Fibroblast of lung (primary cell): ENCODE measurements around the gene PCDHGB4. TPM values are rescaled to one million over a fixed set of nuclear protein-coding genes. Genes with fewer than 3 reads are reported as not detected.

ENCODE experiments used
- DNase-seq, 2 donors: peaks; one replicate each; pipeline versions ENCODE4 v3.0.0 to v3.0.0-alpha.2; 2010; ENCODE audit warnings: low read depth in 2 of 2
- H2AFZ ChIP-seq: 2 replicates; pipeline ENCODE4 v1.5.1; 2012; ENCODE audit warnings: low read length, control low read depth, inconsistent platforms
- H3K27ac ChIP-seq: 2 replicates; pipeline ENCODE4 v1.5.1; 2011; ENCODE audit warnings: low read length, control low read depth; ENCODE audit not compliant: insufficient read depth
- H3K27me3 ChIP-seq: 2 replicates; pipeline ENCODE4 v1.5.1; 2011; ENCODE audit warnings: mild to moderate bottlenecking, low read length; ENCODE audit not compliant: control insufficient read depth, insufficient read depth
- H3K36me3 ChIP-seq: 2 replicates; pipeline ENCODE4 v1.5.1; 2011; ENCODE audit warnings: low read length; ENCODE audit not compliant: control insufficient read depth, insufficient read depth
- H3K4me1 ChIP-seq: 2 replicates; pipeline ENCODE4 v1.5.1; 2011; ENCODE audit warnings: low read length; ENCODE audit not compliant: control insufficient read depth, insufficient read depth; ENCODE audit errors: extremely low read depth
- H3K4me2 ChIP-seq: 2 replicates; pipeline ENCODE4 v1.5.1; 2011; ENCODE audit warnings: low read length, control low read depth; ENCODE audit not compliant: insufficient read depth; ENCODE audit errors: extremely low read depth
- H3K4me3 ChIP-seq, 4 experiments: fragments of 200-600 bp in 1 of 4; sonication (generic) in 1 of 4; replicated peaks in 1 of 4; 2 replicates each; pipeline ENCODE4 v1.5.1; 2011 to 2016; ENCODE audit warnings: low read length in 4 of 4, low read depth in 3 of 4, mild to moderate bottlenecking in 3 of 4, control low read depth in 2 of 4, inconsistent platforms in 1 of 4, mixed read lengths in 1 of 4; ENCODE audit not compliant: insufficient read depth in 1 of 4; ENCODE audit errors: control extremely low read depth in 1 of 4
- H3K79me2 ChIP-seq: 2 replicates; pipeline ENCODE4 v1.5.1; 2012; ENCODE audit warnings: mild to moderate bottlenecking, low read length, inconsistent platforms; ENCODE audit not compliant: control insufficient read depth, insufficient read depth
- H3K9ac ChIP-seq: 2 replicates; pipeline ENCODE4 v1.5.1; 2011; ENCODE audit warnings: mild to moderate bottlenecking, low read length, control low read depth; ENCODE audit not compliant: insufficient read depth
- H3K9me3 ChIP-seq: 2 replicates; pipeline ENCODE4 v1.5.1; 2012; ENCODE audit warnings: low read depth, low read length; ENCODE audit not compliant: control insufficient read depth, insufficient read depth
- H4K20me1 ChIP-seq: 2 replicates; pipeline ENCODE4 v1.5.1; 2011; ENCODE audit warnings: low read length; ENCODE audit not compliant: control insufficient read depth, insufficient read depth; ENCODE audit errors: extremely low read depth
- CTCF ChIP-seq, 2 donors: IDR thresholded peaks in 1 of 2; conservative IDR thresholded peaks in 1 of 2; 1 replicate in 1 of 2; 2 replicates in 1 of 2; pipeline ENCODE4 v1.5.1; 2011 to 2012; ENCODE audit warnings: low read length in 2 of 2, control low read depth in 1 of 2, inconsistent platforms in 1 of 2, low read depth in 1 of 2, mild to moderate bottlenecking in 1 of 2
- EZH2 ChIP-seq: IDR thresholded peaks from 2 replicates; pipeline ENCODE4 v1.5.1; 2012; ENCODE audit warnings: low read length, control low read depth, mild to moderate bottlenecking; ENCODE audit errors: missing control alignments
- polyA plus RNA-seq, 2 donors: library from polyadenylated mRNA; depleted of rRNA in 1 of 2; stranded (reverse) in 1 of 2; unstranded in 1 of 2; fragments of >200 nt; gene quantifications; 2 replicates each; pipeline ENCODE4 v1.2.1, GENCODE V29; 2011 to 2012; ENCODE audit warnings: missing spikeins in 1 of 2
- total RNA-seq: library from RNA; depleted of rRNA; stranded (reverse); fragments of >200 nt; gene quantifications from 2 replicates; pipeline ENCODE4 v1.2.1, GENCODE V29; 2014

PCDHGB4 gene
- total and polyA plus RNA-seq, 2 donors (not counting 1 experiment from before 2014, with no cell fraction given), result 13.3 to 18.3 TPM

- H3K79me2 ChIP-seq, result no peaks in the 10 kb centered on the region
- peaks cover 5% of the 10 kb centered on the region for H3K9me3 ChIP-seq
- no peak overlapping the region for H3K27ac ChIP-seq
- no peak overlapping the region for H3K4me2 ChIP-seq
- no peaks in the 10 kb centered on the region for H3K36me3 ChIP-seq
- H3K9ac ChIP-seq, result no peak overlapping the region
- no peak overlapping the region for H3K4me3 ChIP-seq
- no peak for TF ChIP-seq EZH2
- TF ChIP-seq CTCF (conservative IDR thresholded peaks at IDR 0.05 in 1 of 2, IDR thresholded peaks at IDR 0.05 in 1 of 2; ENCODE audit: low read depth in 1 of 2, low read length in 2 of 2), result no peak
- no peaks in the 10 kb centered on the region for H3K4me1 ChIP-seq
- no peak overlapping the region for H2AFZ ChIP-seq
- DNase-seq, result no peak
- peaks cover 32% of the 10 kb centered on the region for H3K27me3 ChIP-seq
- no peaks in the 10 kb centered on the region for H4K20me1 ChIP-seq
Observed at GRCh38 chr5:141366016-141366896, 21.2 kb upstream of the PCDHGB4 start.

- Histone ChIP-seq H2AFZ (peak within 1 kb of the TSS; percentile 30), H3K36me3 (no peaks in the 10 kb centered on the region), H3K27me3 (peaks cover 16% of the 10 kb centered on the region), H3K9me3 (peaks cover 2% of the 10 kb centered on the region), H4K20me1 (no peaks in the 10 kb centered on the region), H3K4me2 (peak within 1 kb of the TSS; percentile 59), H3K27ac (no peak within 1 kb of the TSS), H3K4me3 (peak within 1 kb of the TSS; percentile 25 to 48 (median 38)), H3K79me2 (no peaks in the 10 kb centered on the region), H3K4me1 (no peaks in the 10 kb centered on the region), H3K9ac (peak within 1 kb of the TSS; percentile 7)
- peak; percentile 53 to 70 for DNase-seq
- TF ChIP-seq CTCF (conservative IDR thresholded peaks at IDR 0.05 in 1 of 2, IDR thresholded peaks at IDR 0.05 in 1 of 2; ENCODE audit: low read depth in 1 of 2, low read length in 2 of 2) (peak; percentile 44 to 47), EZH2 (no peak)
Observed at GRCh38 chr5:141369994-141370848, 17.3 kb upstream of the PCDHGB4 start, which contains the start of gene PCDHGB3. TSS of gene PCDHGB3 (plus strand) at chr5:141370242. CDS start at chr5:141370395, 153 bp downstream.
